H9 (cell line): ENCODE results near the gene ATP6V0A1. TPM values are rescaled to one million over a fixed set of nuclear protein-coding genes. Genes with fewer than 3 reads are reported as not detected.

Experiments
- DNase-seq: peaks from one replicate; pipeline ENCODE4 v3.0.0-alpha.2; 2017
- H2AFZ ChIP-seq: one replicate; pipeline ENCODE4 v1.6.1; 2013; ENCODE audit warnings: mild to moderate bottlenecking, low read length, control low read depth, moderate library complexity
- H2AK5ac ChIP-seq: 2 replicates; pipeline ENCODE4 v1.6.1; 2013; ENCODE audit warnings: low read length, control low read depth, mixed read lengths; ENCODE audit not compliant: insufficient read length
- H2BK120ac ChIP-seq: one replicate; pipeline ENCODE4 v1.6.1; 2013; ENCODE audit warnings: low read depth, mild to moderate bottlenecking, low read length, control low read depth, inconsistent platforms; ENCODE audit not compliant: poor library complexity, severe bottlenecking
- H2BK12ac ChIP-seq: 2 replicates; pipeline ENCODE4 v1.6.1; 2013; ENCODE audit warnings: low read length, control low read depth, mixed read lengths, low read depth; ENCODE audit not compliant: insufficient read length
- H2BK15ac ChIP-seq: 2 replicates; pipeline ENCODE4 v1.6.1; 2013; ENCODE audit warnings: low read depth, low read length, control low read depth
- H2BK20ac ChIP-seq: one replicate; pipeline ENCODE4 v1.6.1; 2013; ENCODE audit warnings: low read depth, mild to moderate bottlenecking, low read length, control low read depth, inconsistent platforms; ENCODE audit not compliant: poor library complexity, severe bottlenecking
- H2BK5ac ChIP-seq: 2 replicates; pipeline ENCODE4 v1.6.1; 2013; ENCODE audit warnings: low read length, control low read depth, mixed read lengths; ENCODE audit not compliant: insufficient read length
- H3K14ac ChIP-seq: 2 replicates; pipeline ENCODE4 v1.6.1; 2013; ENCODE audit warnings: low read length, control low read depth; ENCODE audit not compliant: insufficient read depth
- H3K18ac ChIP-seq: 2 replicates; pipeline ENCODE4 v1.6.1; 2013; ENCODE audit warnings: low read depth, mild to moderate bottlenecking, mixed read lengths, low read length, control low read depth; ENCODE audit not compliant: insufficient read length
- H3K23ac ChIP-seq: 2 replicates; pipeline ENCODE4 v1.6.1; 2013; ENCODE audit warnings: low read length, control low read depth, mixed read lengths, low read depth; ENCODE audit not compliant: insufficient read length
- H3K23me2 ChIP-seq: 2 replicates; pipeline ENCODE4 v1.6.1; 2013; ENCODE audit warnings: low read depth, mild to moderate bottlenecking, mixed read lengths, low read length, control low read depth; ENCODE audit not compliant: insufficient read length, poor library complexity, severe bottlenecking
- H3K27ac ChIP-seq: 2 replicates; pipeline ENCODE4 v1.5.1; 2013; ENCODE audit warnings: low read length, control low read depth, mixed read lengths, low read depth; ENCODE audit not compliant: insufficient read length
- H3K27me3 ChIP-seq: 2 replicates; pipeline ENCODE4 v1.6.1; 2013; ENCODE audit warnings: low read length, control low read depth, inconsistent platforms; ENCODE audit not compliant: insufficient read depth
- H3K4ac ChIP-seq: 2 replicates; pipeline ENCODE4 v1.6.1; 2013; ENCODE audit warnings: low read depth, mild to moderate bottlenecking, control low read depth, inconsistent platforms, low read length, moderate library complexity
- H3K4me1 ChIP-seq: 2 replicates; pipeline ENCODE4 v1.6.1; 2013; ENCODE audit warnings: low read length, control low read depth, inconsistent platforms; ENCODE audit not compliant: insufficient read depth
- H3K4me2 ChIP-seq: 2 replicates; pipeline ENCODE4 v1.6.1; 2013; ENCODE audit warnings: low read length, control low read depth, mixed read lengths; ENCODE audit not compliant: insufficient read length, insufficient read depth
- H3K56ac ChIP-seq: 2 replicates; pipeline ENCODE4 v1.6.1; 2013; ENCODE audit warnings: low read depth, mild to moderate bottlenecking, mixed read lengths, low read length, control low read depth; ENCODE audit not compliant: insufficient read length
- H3K79me1 ChIP-seq: 2 replicates; pipeline ENCODE4 v1.6.1; 2013; ENCODE audit warnings: low read depth, mild to moderate bottlenecking, moderate library complexity, low read length, control low read depth, inconsistent platforms; ENCODE audit not compliant: insufficient read depth, poor library complexity, severe bottlenecking
- H3K79me2 ChIP-seq: 2 replicates; pipeline ENCODE4 v1.6.1; 2013; ENCODE audit warnings: low read length, control low read depth, inconsistent platforms; ENCODE audit not compliant: insufficient read depth
- H3K9ac ChIP-seq: 2 replicates; pipeline ENCODE4 v1.6.1; 2013; ENCODE audit warnings: low read length, control low read depth, mixed read lengths; ENCODE audit not compliant: insufficient read length; ENCODE audit errors: extremely low read depth
- H3K9me3 ChIP-seq: one replicate; pipeline ENCODE4 v1.6.1; 2013; ENCODE audit warnings: low read depth, low read length, inconsistent platforms; ENCODE audit not compliant: control insufficient read depth
- H3T11ph ChIP-seq: one replicate; pipeline ENCODE4 v1.6.1; 2013; ENCODE audit warnings: mild to moderate bottlenecking, low read length, control low read depth, inconsistent platforms
- H4K20me1 ChIP-seq: one replicate; pipeline ENCODE4 v1.6.1; 2013; ENCODE audit not compliant: control insufficient read depth, insufficient read length, insufficient read depth
- H4K5ac ChIP-seq: 2 replicates; pipeline ENCODE4 v1.6.1; 2013; ENCODE audit warnings: low read depth, mild to moderate bottlenecking, mixed read lengths, low read length, control low read depth; ENCODE audit not compliant: insufficient read length
- H4K8ac ChIP-seq: replicated peaks from 2 replicates; pipeline ENCODE4 v1.6.1; 2013; ENCODE audit warnings: low read length, control low read depth, mixed read lengths, low read depth; ENCODE audit not compliant: insufficient read length
- H4K91ac ChIP-seq: 2 replicates; pipeline ENCODE4 v1.6.1; 2013; ENCODE audit warnings: low read depth, mild to moderate bottlenecking, moderate library complexity, mixed read lengths, low read length, control low read depth; ENCODE audit not compliant: insufficient read length
- H3K27ac Mint-ChIP-seq, 3 experiments: 2 replicates in 2 of 3; 3 replicates in 1 of 3; pipeline ENCODE4 v1.8.0; 2020 to 2021; ENCODE audit warnings: mixed read lengths in 3 of 3, mild to moderate bottlenecking in 1 of 3, moderate library complexity in 1 of 3
- H3K27me3 Mint-ChIP-seq: 2 replicates; pipeline ENCODE4 v1.8.0; 2021; ENCODE audit warnings: low read depth, mild to moderate bottlenecking, moderate library complexity, mixed read lengths
- H3K36me3 Mint-ChIP-seq, 3 experiments: 2 replicates in 2 of 3; 3 replicates in 1 of 3; pipeline ENCODE4 v1.8.0; 2020 to 2021; ENCODE audit warnings: low read depth in 3 of 3, mixed read lengths in 3 of 3; ENCODE audit not compliant: insufficient read depth in 1 of 3
- H3K4me1 Mint-ChIP-seq, 2 experiments: 2 replicates each; pipeline ENCODE4 v1.8.0; 2020; ENCODE audit warnings: mixed read lengths in 2 of 2
- H3K4me3 Mint-ChIP-seq, 2 experiments: 2 replicates in 1 of 2; 3 replicates in 1 of 2; pipeline ENCODE4 v1.8.0; 2020 to 2021; ENCODE audit warnings: mild to moderate bottlenecking in 2 of 2, mixed read lengths in 2 of 2, moderate library complexity in 1 of 2
- H3K9me3 Mint-ChIP-seq, 2 experiments: 2 replicates in 1 of 2; 3 replicates in 1 of 2; pipeline ENCODE4 v1.8.0; 2020; ENCODE audit warnings: mild to moderate bottlenecking in 2 of 2, mixed read lengths in 2 of 2, moderate library complexity in 1 of 2
- WGBS: extraction: QIAGEN DNeasy Blood & Tissue Kit; methylation state at CpG from one replicate; pipeline ENCODE4 v1.1.7; 2013; ENCODE audit warnings: missing lambda C conversion rate, low lambda C conversion rate, mixed read lengths; ENCODE audit not compliant: insufficient read length; ENCODE audit errors: extremely low coverage; 5-methylcytosine and 5-hydroxymethylcytosine counted together
- total RNA-seq: library from RNA; stranded (reverse); gene quantifications from 2 replicates; pipeline ENCODE4 v1.2.1, GENCODE V29; 2021
- TF ChIP-seq, protein P1 (sequence below): fragments of 200-600 bp; sonication (generic); conservative IDR thresholded peaks from 3 replicates; pipeline ENCODE4 v1.8.0; 2021; ENCODE audit warnings: antibody characterized with exemption, mild to moderate bottlenecking

The ATP6V0A1 gene
- total RNA-seq, 1 experiment from 2014 or later, result 54.1 TPM

DNA sequence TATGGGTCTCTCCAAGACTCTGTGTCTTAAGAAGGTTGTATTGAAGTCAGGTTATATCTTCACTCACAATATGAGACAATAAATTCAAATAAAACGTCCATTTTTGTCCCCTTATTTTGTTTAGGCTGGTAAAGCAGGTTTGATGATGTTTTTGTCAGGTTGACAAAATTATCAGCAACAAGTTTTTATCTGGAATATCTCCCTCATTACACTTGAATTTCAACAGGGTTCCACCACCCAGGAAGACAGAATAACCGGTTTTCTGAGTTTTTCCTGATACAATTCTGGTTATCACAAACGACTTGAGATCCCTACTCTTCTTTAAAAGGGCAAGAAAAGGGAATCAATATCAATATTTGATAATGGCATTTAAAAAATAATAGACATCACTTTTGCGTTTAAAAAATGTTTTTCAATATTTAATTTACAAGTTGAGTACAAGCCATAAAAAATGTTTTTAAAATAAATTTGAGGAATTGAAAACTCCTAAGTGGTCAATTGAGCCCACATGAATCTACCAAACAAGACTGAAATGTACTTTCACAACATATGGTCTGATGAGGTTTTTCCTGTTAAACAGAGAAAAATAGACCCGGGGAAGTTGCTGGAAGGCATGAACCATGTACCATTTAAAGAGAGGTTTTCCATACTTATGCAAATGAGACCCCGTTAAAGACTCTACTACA is 1.4 kb upstream of the ATP6V0A1 start:
- no peak overlapping the region for H2BK120ac ChIP-seq
- H3K23ac ChIP-seq, result no peak overlapping the region
- no peaks in the 10 kb centered on the region for H3K9me3 Mint-ChIP-seq
- peaks cover 25 to 34% of the 10 kb centered on the region in 2 experiments for H3K4me1 Mint-ChIP-seq
- H3K56ac ChIP-seq, result no peak overlapping the region
- no peak overlapping the region for H2BK20ac ChIP-seq
- H3K4me3 Mint-ChIP-seq, result peak overlapping the region in 1 of 2 experiments; percentile 54; a peak in 2 of 5 replicates
- peaks cover 8% of the 10 kb centered on the region for H3K23me2 ChIP-seq
- no peaks in the 10 kb centered on the region for H3K79me1 ChIP-seq
- H3K27me3 Mint-ChIP-seq, result no peaks in the 10 kb centered on the region
- H3K27ac Mint-ChIP-seq, result peak overlapping the region in 2 of 3 experiments; percentile 35 to 36; a peak in 3 of 7 replicates
- H2AFZ ChIP-seq, result no peak overlapping the region
- H2AK5ac ChIP-seq, result no peak overlapping the region
- H3K27me3 ChIP-seq, result no peaks in the 10 kb centered on the region
- H3K14ac ChIP-seq, result no peak overlapping the region
- H3K27ac ChIP-seq, result no peak overlapping the region
- H4K91ac ChIP-seq, result no peak overlapping the region
- no peak overlapping the region for H4K8ac ChIP-seq
- H3K4ac ChIP-seq, result no peak overlapping the region
- no peaks in the 10 kb centered on the region for H4K20me1 ChIP-seq
- H2BK15ac ChIP-seq, result no peak overlapping the region
- no peak overlapping the region for H2BK5ac ChIP-seq
- no peaks in the 10 kb centered on the region for H3K4me1 ChIP-seq
- no peak overlapping the region for H3K4me2 ChIP-seq
- H3T11ph ChIP-seq, result no peak overlapping the region
- WGBS, result no CpG with 5 or more reads among the region's 6 CpGs
- no peak for DNase-seq
- H2BK12ac ChIP-seq, result no peak overlapping the region
- H3K79me2 ChIP-seq, result no peaks in the 10 kb centered on the region
- TF ChIP-seq, protein P1, sequence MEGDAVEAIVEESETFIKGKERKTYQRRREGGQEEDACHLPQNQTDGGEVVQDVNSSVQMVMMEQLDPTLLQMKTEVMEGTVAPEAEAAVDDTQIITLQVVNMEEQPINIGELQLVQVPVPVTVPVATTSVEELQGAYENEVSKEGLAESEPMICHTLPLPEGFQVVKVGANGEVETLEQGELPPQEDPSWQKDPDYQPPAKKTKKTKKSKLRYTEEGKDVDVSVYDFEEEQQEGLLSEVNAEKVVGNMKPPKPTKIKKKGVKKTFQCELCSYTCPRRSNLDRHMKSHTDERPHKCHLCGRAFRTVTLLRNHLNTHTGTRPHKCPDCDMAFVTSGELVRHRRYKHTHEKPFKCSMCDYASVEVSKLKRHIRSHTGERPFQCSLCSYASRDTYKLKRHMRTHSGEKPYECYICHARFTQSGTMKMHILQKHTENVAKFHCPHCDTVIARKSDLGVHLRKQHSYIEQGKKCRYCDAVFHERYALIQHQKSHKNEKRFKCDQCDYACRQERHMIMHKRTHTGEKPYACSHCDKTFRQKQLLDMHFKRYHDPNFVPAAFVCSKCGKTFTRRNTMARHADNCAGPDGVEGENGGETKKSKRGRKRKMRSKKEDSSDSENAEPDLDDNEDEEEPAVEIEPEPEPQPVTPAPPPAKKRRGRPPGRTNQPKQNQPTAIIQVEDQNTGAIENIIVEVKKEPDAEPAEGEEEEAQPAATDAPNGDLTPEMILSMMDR, result no peak
- no peaks in the 10 kb centered on the region for H3K9me3 ChIP-seq
- no peak overlapping the region for H3K18ac ChIP-seq
- H4K5ac ChIP-seq, result no peak overlapping the region
- H3K36me3 Mint-ChIP-seq, result peaks cover 0 to 11% (median 11%) of the 10 kb centered on the region in 3 experiments; a peak in 6 of 7 replicates
- no peak overlapping the region for H3K9ac ChIP-seq
